ENCODE results near the gene NFE2. TPM values are rescaled to one million over a fixed set of nuclear protein-coding genes. Genes with fewer than 3 reads are reported as not detected.

NFE2 gene
- total and polyA plus RNA-seq, 2 donors (not counting 3 experiments of a cell fraction or from before 2014, with no cell fraction given), result not detected

DNA sequence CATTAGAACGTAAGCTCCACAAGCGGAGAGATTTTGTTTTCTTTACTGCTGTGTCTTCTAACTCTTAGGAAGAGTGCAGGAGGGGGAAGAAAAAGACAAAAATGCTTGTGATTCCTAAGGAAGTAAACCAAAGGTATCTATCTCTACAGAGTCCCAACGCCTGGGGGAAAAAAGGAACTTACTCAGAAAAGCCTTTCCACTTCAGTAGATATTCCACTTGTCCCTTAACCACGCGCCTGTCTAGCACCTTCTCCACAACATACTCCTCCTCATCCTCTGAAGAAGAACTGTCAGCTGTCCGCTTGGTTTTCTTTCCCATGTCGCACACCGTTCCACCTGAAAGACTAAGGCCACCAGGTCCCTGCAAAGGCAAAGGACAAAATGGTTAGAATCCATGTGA is 43.5 kb downstream of the NFE2 start:
- POLR2A ChIA-PET, result interaction anchor here (6.6 kb wide), 1 partner anchor 23 kb away, joined by 29 read pairs; the partner anchor contains the start of genes CBX5 and HNRNPA1
- no peak overlapping the region for H3K4me2 ChIP-seq (ENCODE audit: insufficient read depth, low read length)

More for the DNA sequence above, 43.5 kb downstream of the NFE2 start:
- Histone ChIP-seq H3K79me2 (ENCODE audit: control insufficient read depth, insufficient read depth, low read length) (peaks cover 43% of the 10 kb centered on the region), H3K27me3 (ENCODE audit: control insufficient read depth in 2 of 2, insufficient read depth in 2 of 2, low read length in 2 of 2) (no peaks in the 10 kb centered on the region), H3K9me3 (replicated peaks; ENCODE audit: control insufficient read depth, insufficient read depth, low read length) (no peaks in the 10 kb centered on the region), H3K4me3 (replicated peaks in 1 of 3; ENCODE audit: insufficient read depth in 1 of 3, low read depth in 1 of 3, low read length in 3 of 3) (no peak overlapping the region), H3K36me3 (ENCODE audit: control insufficient read depth in 2 of 2, extremely low read depth in 1 of 2, insufficient read depth in 2 of 2, low read length in 2 of 2) (peaks cover 7 to 11% of the 10 kb centered on the region in 2 experiments), H4K20me1 (replicated peaks; ENCODE audit: control insufficient read depth, extremely low read depth, insufficient read depth, low read length) (no peaks in the 10 kb centered on the region), H3K27ac (ENCODE audit: insufficient read depth, low read depth, low read length) (no peak overlapping the region), H3K4me1 (ENCODE audit: control insufficient read depth, extremely low read depth, insufficient read depth, low read length) (peaks cover 33% of the 10 kb centered on the region), H2AFZ (ENCODE audit: low read depth, low read length) (no peak overlapping the region), H3K9ac (replicated peaks; ENCODE audit: extremely low read depth, insufficient read depth, low read length) (no peak overlapping the region), H3K9me1 (replicated peaks; ENCODE audit: control insufficient read depth, extremely low read depth, insufficient read depth, low read length) (no peaks in the 10 kb centered on the region)
- no peak for DNase-seq (ENCODE audit: low read depth, low spot score)
- no TSS peak for BruUV-seq (replicated peaks)
- FAIRE-seq, result no peak
- dilution Hi-C loops (cut with MboI; ENCODE audit: extremely low pct_ligation_motif_present, low sequenced_read_pairs), result no loop called here
- CTCF ChIA-PET, result no interaction called here
- no peak for TF ChIP-seq GATA2 (IDR thresholded peaks at IDR 0.05; ENCODE audit: insufficient read depth, insufficient read length, low read depth, low read length)
- no peak for TF ChIP-seq MYC (IDR thresholded peaks at IDR 0.05; ENCODE audit: low read depth, low read length)
- TF ChIP-seq POLR2AphosphoS5 (IDR thresholded peaks at IDR 0.05; ENCODE audit: insufficient read depth, low read depth, low read length), result no peak
- TF ChIP-seq CTCF (IDR thresholded peaks at IDR 0.05; ENCODE audit: extremely low read depth in 1 of 2, insufficient read depth in 1 of 2, low read depth in 1 of 2, low read length in 2 of 2), result no peak
- intact Hi-C loops (cut with micrococcal nuclease), result no loop called here
